Ramos (cell line): Measurements from ENCODE around the gene GADL1.

Experiments used
- in situ Hi-C: fragments of 300-500 bp; cut with MboI; formaldehyde crosslinking; loops from one replicate; pipeline ENCODE4 v1.14.3; 2022; ENCODE audit warnings: low sequenced_read_pairs; ENCODE audit not compliant: unreplicated experiment

GADL1 gene

DNA sequence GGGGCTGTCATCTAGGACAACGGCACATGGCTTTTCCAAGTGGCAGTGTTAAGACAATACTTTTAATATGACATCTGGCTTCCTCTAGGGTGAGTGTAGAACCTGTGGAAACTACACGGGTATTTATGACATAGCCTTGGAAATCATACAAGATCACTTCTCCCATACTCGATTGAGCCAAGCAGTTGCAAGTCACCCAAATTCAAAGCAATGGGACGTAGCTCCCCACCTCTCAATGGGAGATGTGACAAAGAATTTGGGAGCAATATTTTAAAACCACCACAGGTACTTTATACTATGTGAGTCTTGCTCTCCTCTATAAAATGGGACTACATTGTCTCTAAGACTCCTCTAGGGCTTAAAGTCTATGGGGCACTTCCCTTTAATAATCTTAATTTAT, 194.5 kb downstream of the GADL1 start:
- in situ Hi-C loops = no loop called here

DNA sequence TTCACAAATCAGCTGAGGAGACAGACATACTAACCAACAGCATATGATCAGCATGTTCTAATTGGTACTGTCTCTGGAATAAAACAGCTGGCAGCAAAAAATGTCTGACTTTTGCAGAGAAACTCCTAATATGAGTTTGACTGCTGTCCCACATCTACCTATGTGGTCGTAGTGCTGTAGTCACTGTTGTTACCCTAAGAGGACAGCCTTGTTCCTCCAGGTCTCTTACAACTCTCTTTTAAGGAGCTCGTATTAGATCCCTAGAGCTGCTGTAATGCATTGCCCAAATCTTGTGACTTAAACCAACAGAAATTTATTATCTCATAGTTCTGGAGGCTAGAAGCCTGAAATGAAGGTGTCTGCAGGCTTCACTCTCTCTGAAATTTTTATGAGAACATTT, 195.9 kb downstream of the GADL1 start:
- in situ Hi-C loops = no loop called here

DNA sequence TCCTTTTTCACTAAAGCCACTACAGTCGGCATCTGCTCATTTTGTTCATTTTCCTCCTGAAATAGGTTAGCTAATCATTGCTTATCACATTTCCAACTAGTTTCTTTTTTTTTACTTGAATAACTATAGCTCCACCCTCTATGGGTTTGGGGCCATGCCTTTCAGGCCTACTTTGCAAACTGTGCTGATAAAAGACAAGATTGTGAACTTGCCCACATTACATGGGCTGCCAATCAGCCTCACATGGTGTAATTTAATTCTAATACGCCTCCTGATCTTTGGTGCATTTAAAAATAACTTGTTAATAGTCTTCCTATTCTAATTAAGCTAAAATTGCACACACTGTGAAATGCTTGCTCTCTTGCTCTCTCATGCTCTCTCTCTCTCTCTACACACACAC, 197.6 kb downstream of the GADL1 start:
- in situ Hi-C loops = no loop called here

DNA sequence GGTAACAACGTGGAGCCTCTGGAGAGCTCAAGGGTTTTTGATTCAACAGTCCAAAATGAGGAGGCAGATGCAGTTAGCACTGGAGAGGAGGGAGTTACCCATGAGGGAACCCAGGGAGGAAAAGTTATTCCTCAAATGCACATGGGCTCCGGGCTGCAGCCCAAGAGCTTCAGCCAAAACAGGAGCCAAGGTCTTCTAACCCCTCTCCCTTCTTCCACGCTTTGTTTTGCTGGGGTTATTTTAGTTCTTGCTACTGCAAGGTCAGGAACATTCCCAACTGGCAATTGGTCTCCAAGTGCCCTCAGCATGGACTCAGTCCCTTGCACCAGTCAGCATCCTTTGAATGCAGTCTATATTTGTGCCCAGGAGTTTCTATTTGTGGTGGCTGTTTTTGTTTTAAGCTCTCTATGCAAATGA, 198.1 kb downstream of the GADL1 start:
- in situ Hi-C loops = no loop called here

DNA sequence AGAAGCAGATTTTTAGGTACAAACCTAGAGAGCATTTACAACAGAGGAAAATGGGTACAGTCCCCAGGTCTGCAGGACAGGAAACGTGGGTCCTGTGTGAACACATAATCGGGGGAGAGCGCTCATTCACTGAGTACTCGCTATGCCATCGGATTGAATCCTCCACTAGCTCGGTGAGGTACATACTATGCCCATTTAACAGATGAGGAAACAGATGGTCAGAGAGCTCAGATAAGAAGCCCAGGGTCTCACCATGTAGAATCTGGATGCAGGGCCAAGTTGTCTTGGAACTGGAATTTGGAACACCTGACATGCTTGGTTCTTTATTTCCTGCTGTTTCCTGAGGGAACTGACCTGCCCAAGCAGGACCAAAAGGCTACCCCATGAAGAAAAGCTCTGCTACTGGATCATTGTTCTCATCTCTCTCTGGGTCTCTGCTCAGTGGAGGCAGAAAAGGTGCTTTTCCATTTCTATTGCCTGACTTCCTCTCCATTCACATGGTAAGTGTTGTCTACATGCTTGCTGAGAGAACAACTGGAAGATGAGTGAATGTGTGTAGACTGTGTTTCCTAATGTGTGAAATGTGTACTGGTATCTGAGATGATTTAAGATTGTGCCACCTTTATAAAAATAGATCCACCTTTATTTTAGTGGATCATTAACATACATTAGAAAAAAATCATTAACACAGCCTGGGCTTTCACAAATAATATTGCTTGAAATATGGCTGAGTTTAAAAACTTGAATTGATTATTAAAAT, 199.0 kb downstream of the GADL1 start:
- in situ Hi-C loops = no loop called here

DNA sequence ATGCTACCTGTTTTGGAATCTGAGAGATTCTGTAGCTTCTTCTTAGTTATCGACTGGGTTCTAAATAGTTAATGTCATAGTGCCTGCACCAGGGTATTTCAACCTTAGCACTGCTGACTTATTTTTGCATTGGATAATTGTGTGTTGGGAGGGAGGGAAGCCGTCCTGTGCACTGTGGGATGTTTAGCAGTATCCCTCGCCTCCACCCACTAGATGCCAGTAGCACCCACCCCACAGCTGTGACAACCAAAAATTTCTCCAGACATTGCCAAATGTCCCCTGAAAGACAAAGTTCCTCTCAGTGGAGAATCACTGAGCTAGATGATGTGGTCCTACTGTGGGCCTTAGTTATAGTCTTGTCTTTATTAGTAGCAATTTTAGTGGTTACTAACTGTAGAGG, 199.8 kb downstream of the GADL1 start:
- in situ Hi-C loops = no loop called here

DNA sequence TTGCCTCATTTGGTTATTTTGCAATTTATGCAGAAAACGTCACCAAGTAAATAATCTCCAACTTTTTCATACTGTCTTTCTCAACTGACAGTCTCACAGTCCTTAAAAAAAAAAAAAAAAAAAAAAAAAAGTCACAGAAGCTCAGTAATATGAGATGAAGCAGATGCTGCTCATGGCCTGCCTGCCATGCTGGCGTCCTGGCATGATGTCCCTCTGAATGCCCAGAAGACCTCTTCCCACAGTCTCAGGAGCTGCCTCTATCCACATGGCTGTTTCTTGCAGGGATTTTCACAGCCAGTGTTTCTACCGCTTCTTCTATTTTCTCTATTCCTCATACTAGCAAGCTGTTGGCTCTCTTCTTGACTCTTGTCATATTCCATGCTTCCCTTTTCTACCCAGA, 200.3 kb downstream of the GADL1 start:
- in situ Hi-C loops = no loop called here

DNA sequence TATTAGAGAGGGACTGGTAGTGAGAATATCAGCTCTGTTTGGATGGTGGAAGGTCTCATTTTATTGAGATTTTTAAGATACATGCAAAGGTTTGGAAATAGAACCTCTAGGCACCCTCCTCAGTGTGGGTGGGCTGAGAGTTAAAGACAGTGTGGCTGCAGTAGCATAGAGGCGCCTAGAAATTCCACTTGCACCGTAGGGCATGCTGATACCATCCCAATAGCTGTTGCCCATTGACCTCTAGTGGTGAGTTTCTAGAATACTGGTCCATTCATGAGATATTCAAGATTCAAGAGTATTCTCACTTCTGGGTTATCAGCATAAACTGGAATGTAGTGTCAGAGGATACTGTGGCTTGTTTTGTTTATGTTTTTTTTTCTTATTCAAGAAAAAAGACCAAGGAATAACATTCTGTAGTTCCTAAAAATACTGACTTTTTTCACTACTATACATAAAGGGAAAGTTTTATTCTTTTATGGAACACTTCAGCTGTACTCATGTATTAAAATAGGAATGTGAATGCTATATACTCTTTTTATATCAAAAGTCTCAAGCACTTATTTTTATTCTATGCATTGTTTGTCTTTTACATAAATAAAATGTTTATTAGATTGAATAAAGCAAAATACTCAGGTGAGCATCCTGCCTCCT, 200.9 kb downstream of the GADL1 start:
- in situ Hi-C loops = no loop called here

DNA sequence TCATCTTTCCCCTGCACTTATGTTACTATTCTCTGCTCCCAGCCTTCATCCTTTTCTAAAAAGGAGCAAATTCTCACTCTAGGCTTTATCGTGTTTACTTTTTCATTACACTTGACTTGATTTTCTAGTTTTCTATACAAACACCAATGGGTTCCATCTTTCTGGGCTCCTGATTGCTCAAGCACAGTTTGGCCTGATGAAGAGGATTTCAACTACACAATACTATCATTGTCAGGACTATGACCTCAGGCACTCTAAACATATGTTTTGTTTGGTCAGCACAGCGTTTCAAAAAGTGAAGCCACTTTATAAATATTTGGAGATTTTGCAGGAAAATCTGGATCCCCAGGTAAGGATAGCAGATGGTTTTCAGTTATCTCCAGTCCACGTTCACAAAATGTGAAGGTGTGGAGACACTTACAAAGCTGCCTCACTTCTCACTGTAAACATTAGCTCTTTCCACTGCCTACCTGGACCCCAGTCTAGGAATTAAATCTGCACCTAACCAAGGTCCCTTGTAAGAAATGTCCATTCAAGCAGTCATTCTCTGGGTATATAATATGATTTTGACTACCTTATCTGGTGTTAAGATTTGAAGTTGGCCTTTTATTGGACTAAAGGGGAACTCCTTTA, 201.8 kb downstream of the GADL1 start:
- in situ Hi-C loops = no loop called here

DNA sequence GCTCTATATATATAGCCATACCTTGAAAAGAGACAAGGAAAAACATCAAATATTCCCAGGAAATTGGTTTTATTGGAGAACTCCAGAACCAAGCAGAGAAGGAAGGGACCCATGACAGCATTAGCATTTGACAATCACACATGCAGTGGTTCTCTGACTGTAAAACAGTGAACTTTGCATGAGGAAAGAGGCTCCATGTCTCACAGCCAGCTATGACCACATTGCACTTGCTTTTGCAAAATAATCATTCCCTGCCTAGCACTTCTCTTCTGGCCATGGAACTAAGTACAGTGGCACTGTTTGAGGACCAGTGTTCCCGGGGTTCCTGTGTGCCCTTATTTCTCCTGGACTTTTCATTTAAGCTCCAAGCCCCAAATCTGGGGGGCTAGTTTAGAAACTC, 202.5 kb downstream of the GADL1 start:
- in situ Hi-C loops = no loop called here

DNA sequence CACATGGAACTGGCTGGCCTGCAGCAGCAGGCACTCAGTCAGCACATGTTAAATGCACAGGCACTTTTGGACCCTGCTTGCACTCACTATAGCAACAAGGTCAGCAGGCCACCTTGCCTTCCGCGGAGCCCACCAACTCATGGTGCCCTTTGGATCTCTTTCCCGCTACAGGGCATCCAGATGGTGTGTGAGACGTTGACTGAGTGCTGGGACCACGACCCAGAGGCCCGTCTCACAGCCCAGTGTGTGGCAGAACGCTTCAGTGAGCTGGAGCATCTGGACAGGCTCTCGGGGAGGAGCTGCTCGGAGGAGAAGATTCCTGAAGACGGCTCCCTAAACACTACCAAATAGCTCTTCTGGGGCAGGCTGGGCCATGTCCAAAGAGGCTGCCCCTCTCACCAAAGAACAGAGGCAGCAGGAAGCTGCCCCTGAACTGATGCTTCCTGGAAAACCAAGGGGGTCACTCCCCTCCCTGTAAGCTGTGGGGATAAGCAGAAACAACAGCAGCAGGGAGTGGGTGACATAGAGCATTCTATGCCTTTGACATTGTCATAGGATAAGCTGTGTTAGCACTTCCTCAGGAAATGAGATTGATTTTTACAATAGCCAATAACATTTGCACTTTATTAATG, 203.1 kb downstream of the GADL1 start:
- in situ Hi-C loops = no loop called here

DNA sequence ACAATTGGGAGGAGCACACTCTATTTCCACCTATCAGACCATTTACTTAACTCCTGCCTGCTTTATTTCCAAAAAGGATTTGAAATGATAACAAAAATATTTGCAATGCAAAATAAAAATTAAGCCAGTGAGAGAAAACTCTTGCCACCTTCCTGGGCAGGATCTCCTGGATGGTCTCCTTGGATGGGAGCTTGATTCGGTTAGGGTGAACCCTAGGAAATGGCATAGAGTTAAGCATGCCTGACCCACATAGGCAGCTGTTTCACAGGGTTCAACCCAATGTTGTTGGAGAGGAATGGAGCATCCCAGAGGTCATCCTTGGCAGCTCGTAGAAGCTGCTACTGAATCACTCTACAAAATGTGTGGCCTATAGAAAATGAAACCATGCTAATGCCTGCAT, 204.3 kb downstream of the GADL1 start:
- in situ Hi-C loops = no loop called here

DNA sequence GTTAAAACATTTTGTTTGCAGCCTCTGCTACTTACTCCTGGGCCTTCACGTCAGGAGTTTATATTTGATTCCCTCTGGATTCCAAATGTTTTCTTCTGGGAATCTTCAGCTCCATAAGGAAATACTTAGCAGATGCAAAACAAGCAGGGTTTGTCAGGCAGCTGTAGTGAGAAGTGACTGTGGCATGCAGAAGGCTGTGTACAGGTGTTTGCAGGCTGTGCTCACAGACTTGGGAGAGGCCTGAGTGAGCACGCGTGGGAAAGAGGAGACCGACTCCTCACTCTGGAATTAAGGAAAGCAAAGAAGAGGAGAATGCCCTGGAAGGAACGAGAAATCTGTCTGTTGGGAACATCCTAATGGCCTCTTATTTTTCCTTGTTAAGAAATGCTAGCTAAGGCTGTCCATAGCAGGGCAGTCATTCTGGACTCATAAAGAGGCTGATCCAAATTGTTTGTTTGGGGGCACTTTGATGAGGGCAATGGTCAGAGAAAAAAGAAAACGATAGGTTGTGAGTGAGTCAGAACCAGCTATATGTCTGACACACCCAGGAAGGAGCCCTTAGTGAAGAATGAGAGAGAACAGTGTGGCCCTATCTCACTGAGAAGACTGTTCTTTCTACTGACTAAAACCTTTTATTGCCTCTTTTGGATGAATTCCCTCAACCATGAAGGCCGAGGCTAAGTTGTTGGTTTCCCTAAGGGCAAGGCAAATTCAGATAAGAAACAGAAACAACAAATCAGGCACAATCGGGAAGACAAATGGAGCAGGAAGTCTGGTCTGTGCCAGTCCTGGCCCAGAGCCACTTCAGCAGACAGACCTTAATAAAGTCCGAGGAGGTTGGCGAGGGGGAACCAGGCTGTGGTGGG, 205.5 kb downstream of the GADL1 start:
- in situ Hi-C loops = no loop called here

DNA sequence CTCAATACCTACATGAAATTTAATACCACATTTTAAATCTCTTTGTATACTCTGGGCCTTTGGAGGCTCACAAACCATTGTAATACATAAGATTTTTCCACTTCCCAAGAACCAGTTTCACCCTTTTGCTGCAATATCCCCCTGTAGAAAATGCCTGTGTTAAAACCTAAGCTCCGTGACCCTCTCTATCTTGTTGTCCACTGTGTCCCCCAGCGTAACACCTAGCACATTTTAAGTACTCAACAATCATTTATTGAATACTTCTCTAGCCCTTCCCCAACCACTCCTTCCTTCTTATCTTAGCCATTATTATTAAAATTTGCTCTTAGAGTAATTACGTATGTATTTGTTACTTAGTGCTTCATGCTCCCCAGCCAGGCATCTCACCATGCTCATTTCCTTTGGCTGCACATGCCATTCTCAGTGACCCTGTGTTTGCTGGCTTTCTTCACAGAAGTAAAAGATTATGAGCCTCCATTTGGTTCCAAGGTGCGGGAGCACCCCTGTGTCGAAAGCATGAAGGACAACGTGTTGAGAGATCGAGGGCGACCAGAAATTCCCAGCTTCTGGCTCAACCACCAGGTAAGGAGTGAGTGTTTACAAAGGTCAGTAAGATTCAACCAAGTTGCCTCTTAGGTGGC, 206.4 kb downstream of the GADL1 start:
- in situ Hi-C loops = no loop called here

DNA sequence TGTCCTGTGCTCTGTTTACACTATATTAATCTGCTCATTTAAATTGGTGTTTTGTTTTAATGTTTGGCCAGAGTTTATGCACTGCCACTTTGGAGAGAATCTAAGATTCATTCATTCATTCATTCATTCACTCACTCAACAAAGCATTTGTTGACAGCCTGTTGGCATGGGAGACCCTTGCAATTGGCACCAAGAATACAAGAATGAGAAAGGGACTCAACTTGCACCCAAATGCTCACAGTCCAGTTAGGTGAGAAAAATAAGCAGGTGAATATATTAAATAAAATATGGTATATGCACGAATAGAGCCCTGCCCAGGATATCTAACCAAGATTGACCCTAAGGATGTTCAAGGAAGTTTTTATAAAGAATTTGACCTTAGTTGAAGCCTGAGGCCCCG, 207.7 kb downstream of the GADL1 start:
- in situ Hi-C loops = no loop called here

DNA sequence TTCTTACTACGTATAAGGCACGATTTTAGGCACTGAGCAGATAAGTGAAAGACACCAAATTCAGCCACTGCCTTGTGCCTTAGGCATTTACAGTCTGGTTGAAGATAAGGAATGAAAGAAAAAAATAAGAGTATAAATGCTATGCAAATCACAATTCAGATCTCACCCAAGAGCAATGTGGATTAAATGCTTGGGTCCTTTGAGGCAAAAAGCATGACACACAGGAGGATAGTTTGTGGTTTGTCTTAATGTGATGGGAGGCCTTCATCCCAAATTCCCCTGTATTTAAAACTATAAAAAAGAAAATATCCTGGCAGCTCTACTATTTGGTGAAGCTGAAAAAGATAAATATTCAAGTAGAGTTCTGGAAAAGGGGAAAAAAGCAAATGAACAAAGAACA, 208.3 kb downstream of the GADL1 start:
- in situ Hi-C loops = no loop called here

DNA sequence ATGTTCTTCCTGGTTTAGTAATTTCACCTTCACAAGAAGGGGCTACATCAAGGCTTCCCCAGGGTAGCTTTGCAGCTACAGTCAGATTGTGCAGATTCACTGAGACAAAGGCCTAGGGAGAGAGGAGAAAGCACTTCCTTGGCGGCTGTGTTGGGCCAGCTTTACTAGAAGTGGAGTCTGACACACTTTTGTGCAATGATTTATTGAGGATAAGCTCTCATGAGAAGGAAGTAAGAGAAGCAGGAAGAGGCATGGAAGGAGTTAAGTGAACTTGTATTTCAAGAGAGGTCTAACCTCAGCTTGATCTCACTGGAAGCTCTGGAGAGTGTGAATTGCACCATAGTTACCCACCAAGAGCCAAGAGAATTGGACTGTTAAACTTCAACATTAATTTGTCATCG, 209.2 kb downstream of the GADL1 start:
- in situ Hi-C loops = no loop called here

DNA sequence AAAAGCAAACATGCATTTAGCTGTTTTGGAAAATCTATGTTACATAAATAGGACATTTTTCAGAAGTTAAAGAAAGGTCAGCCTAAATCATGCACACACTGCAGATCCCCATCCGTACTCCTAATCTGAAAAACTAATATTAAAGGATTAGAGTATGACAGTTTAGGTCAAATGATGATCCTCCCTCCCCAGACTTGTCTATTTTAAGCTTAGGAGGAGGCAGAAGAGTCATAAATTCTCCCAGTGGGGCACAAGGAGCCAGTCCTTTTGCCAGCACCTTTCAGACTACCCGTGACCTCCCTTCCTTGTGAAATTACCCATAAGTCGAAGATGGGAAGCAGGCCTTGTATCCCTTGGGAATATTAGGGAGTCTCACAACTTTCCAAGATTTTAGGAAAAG, 210.1 kb downstream of the GADL1 start:
- in situ Hi-C loops = no loop called here

DNA sequence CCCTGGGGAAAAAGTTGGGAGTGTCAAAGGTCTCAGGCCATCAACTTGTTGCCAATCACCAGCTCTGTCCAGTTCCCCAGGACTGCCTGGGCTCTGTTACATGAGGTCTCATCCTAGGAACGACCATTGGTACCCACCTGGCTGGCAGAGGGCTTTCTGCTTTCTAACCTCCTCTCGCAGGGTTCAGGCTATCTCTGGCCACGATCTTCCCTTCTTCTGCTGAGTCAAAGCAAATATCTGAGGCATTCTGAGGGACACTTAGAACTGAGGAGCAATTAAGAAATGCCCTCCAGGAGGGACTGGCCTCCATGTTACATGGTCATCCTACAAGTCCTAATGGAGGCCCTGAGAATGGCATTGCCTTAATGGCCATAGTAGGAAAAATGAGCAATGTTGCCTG, 210.7 kb downstream of the GADL1 start:
- in situ Hi-C loops = no loop called here
